ENCODE results near the gene TRIM63. TPM values are rescaled to one million over a fixed set of nuclear protein-coding genes. Genes with fewer than 3 reads are reported as not detected.
"Not testable (repeated sequence)": the region's sequence is repeated elsewhere in the genome, so short reads cannot be mapped to it uniquely, and the experiment has no call there.

TRIM63 gene
- 0.30 TPM for polyA plus RNA-seq (2013, experiment 1 of 4)
- polyA plus RNA-seq (2013, experiment 2 of 4), result 0.46 TPM
- polyA plus RNA-seq (2013, experiment 3 of 4), result 0.16 TPM
- not detected for polyA plus RNA-seq (2013, experiment 4 of 4)

DNA sequence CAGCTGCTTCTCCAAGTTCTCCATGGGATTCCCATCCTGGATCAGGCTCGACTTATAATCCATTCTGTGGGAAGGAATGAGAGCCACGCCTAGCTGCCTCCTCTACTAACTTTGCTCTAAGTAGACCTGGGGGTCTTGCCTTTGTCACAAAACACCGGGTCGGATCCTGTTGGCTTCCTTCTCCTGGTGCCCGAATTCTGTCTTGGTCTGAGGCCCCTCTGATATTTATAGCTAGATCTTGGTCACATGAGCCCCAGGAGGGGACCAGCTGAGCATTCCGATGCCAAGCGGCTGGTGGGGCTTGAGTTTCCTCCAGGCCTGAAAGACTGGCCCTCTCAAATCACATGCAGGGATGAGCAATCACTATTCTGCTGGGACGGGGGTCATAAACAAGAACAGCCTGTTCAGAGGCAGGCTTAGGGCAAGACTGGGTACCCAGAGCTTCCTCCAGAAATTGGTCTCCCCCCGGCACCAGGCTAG is at the start of gene TRIM63:
Gene TRIM63 (minus strand): TSS at position 199 of the 480 bp plus-strand sequence. CDS start 136 bp downstream, at position 63.
- H3K27ac ChIP-seq (ENCODE audit: insufficient read depth, low read depth, low read length, poor library complexity, severe bottlenecking), result no peak within 1 kb of the TSS
- WGBS, 2 experiments, result 86 to 87% methylated on average over 9 of the region's 9 CpGs
- H3K27me3 ChIP-seq (ENCODE audit: control insufficient read depth, insufficient read depth, low read length, poor library complexity, severe bottlenecking), result no peaks in the 10 kb centered on the region
- H3K4me1 ChIP-seq (ENCODE audit: control insufficient read depth, insufficient read depth, low read length), result no peaks in the 10 kb centered on the region
- H3K9me3 ChIP-seq (ENCODE audit: control insufficient read depth, low read length), result no peaks in the 10 kb centered on the region
- H3K36me3 ChIP-seq (ENCODE audit: control insufficient read depth, insufficient read depth, low read length), result no peaks in the 10 kb centered on the region
- no peak within 1 kb of the TSS for H3K4me3 ChIP-seq (ENCODE audit: insufficient read depth, low read depth, low read length)

DNA sequence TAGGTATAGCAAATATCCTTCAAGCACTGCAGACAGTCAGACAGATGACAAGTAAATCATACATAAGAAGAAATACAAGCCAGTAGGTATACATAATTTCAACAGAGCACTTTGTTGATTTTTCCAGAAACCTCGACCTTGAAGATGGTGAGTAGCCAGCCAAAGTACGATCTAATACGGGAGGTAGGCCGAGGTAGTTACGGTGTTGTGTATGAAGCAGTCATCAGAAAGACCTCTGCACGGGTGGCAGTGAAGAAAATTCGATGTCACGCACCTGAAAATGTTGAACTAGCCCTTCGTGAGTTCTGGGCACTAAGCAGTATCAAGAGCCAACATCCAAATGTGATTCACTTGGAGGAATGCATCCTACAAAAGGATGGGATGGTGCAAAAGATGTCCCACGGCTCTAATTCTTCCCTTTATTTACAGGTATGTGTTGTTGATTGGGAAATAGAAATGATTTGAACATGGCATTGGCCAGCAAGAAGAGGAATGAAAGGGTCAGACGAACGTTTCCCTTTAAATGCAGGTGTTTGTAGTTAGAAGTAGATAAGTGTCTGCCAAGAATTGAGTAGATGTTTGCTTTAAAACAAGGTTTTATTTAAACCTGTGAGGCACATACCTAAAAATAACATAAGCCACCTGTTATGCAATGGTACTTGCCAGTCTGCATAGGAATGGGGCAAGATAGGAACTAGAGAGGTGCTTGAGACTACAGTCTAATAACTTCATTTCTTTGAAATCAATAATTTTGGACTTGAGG is 46.9 kb upstream of the TRIM63 start:
- WGBS, 2 experiments, result 95 to 96% methylated on average over 12 of the region's 12 CpGs
- peaks cover 6% of the 10 kb centered on the region for H3K4me1 ChIP-seq (ENCODE audit: control insufficient read depth, insufficient read depth, low read length)
- peaks cover 11% of the 10 kb centered on the region for H3K27me3 ChIP-seq (ENCODE audit: control insufficient read depth, insufficient read depth, low read length, poor library complexity, severe bottlenecking)
- H3K9me3 ChIP-seq (ENCODE audit: control insufficient read depth, low read length), result no peaks in the 10 kb centered on the region
- H3K36me3 ChIP-seq (ENCODE audit: control insufficient read depth, insufficient read depth, low read length), result no peaks in the 10 kb centered on the region
- H3K4me3 ChIP-seq (ENCODE audit: insufficient read depth, low read depth, low read length), result no peak overlapping the region
- H3K27ac ChIP-seq (ENCODE audit: insufficient read depth, low read depth, low read length, poor library complexity, severe bottlenecking), result no peak overlapping the region

DNA sequence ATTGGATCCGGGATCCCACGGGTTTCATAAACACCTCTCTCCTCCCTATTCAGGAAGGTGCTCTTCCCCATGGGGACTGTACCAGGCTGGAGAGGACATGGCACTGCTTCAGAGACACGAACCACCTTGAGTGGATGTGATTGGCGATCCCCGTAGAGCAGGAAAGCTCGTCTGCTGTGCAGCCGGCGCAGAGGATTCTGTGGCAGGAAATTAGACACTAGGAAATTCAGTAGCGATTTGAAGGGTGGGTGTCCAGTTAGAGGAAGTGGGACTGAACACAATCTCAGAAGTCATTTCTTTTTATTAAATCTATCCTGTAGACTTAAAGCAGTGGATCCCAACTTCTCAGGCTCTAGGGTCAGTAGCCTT is 45.0 kb upstream of the TRIM63 start:
- no peak overlapping the region for H3K27ac ChIP-seq (ENCODE audit: insufficient read depth, low read depth, low read length, poor library complexity, severe bottlenecking)
- H3K4me1 ChIP-seq (ENCODE audit: control insufficient read depth, insufficient read depth, low read length), result peaks cover 6% of the 10 kb centered on the region
- no peaks in the 10 kb centered on the region for H3K9me3 ChIP-seq (ENCODE audit: control insufficient read depth, low read length)
- 12 to 13% methylated on average over 9 of the region's 9 CpGs for WGBS, 2 experiments
- peaks cover 11% of the 10 kb centered on the region for H3K27me3 ChIP-seq (ENCODE audit: control insufficient read depth, insufficient read depth, low read length, poor library complexity, severe bottlenecking)
- peak overlapping the region; percentile 67 for H3K4me3 ChIP-seq (ENCODE audit: insufficient read depth, low read depth, low read length)
- no peaks in the 10 kb centered on the region for H3K36me3 ChIP-seq (ENCODE audit: control insufficient read depth, insufficient read depth, low read length)

DNA sequence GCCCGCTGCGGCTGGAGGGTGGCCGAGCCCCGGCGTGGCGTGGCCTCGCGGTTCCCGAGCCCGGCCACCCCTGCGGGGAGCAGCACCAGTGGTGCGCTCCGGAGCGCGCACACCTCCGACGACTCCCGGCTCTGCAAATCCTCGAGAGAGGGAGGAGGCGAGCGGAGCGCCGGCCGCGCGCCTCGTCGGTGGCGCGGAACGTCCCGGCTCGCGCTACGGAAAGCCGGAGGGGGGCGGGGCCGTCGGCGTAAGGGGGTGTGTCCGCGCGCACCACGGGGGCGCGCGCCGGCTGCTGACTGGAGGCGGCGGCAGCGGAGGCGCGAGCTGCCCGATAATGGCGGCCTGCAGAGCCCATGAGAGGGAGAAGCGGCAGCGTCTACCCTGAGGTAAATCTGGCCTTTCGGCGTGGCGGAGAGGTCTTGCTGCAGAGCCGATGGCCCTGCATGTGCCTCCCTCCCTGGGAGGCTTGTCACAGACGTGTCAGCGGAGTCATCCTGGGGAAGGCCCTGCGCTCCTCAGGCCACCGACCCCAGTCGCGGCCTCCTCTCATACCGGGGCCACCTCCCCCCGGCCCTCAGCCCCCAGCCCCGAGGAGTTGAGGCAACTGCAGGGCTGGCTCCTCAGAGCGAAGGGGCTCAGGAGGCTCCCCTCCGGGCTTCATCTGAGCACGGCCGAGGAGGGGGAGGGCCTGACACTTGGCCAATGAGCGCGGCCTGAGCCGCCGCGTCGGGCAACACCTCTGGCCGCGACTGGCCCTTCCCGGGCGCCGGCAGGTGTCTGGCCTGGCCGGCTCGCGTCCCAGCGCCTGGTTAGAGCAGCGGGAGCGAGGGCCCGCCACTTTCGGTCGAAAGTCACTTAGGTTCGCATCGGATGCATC is 44.3 kb upstream of the TRIM63 start, which contains the start of gene PDIK1L:
Gene PDIK1L (plus strand): TSS at position 295 of the 877 bp plus-strand sequence. CDS start 2,485 bp downstream, outside the sequence.
- Histone ChIP-seq H3K4me3 (ENCODE audit: insufficient read depth, low read depth, low read length) (peak within 1 kb of the TSS; percentile 67), H3K9me3 (ENCODE audit: control insufficient read depth, low read length) (no peaks in the 10 kb centered on the region), H3K27me3 (ENCODE audit: control insufficient read depth, insufficient read depth, low read length, poor library complexity, severe bottlenecking) (peaks cover 11% of the 10 kb centered on the region), H3K4me1 (ENCODE audit: control insufficient read depth, insufficient read depth, low read length) (peaks cover 6% of the 10 kb centered on the region), H3K27ac (ENCODE audit: insufficient read depth, low read depth, low read length, poor library complexity, severe bottlenecking) (peak within 1 kb of the TSS; percentile 89), H3K36me3 (ENCODE audit: control insufficient read depth, insufficient read depth, low read length) (no peaks in the 10 kb centered on the region)
- 0% methylated on average over 96 of the region's 96 CpGs for WGBS, 2 experiments

DNA sequence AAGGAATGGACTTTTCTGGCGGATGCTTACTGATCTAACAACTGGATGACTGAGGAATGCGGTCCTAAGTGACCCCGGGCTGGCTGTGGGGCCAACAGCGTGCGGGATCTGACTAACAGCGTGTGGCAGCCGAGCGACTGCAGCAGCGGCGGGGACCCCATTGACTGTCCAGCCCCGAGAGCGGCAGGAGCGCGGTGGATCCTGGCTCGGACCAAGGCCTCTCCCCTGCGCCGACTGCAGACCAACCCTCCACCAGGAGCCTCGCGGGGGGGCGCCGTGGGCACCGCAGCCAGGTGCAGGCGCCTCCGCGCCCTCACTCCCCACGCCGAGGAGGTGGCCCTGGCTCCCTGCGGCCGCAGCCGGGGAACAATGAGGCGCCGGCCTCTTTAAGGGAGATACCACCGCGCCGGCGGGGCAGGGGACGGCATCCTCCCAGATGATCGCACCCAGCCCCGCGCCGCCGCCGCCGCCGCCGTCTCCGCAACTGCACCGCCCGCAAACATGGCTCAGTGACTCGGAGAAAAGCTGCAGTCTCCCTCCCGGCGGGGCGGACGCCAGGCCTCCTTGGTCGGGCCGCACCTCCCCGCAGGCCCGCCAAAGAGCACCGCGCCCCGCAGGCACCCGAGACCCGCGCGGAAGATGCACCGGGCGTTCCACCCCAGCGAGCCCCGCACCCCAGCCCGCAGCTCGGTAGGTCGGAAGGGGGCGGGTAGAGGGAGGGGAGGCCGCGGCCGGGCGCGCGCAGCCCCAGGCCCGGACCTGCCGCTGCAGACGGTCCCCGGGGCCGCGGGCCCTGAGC is 43.5 kb upstream of the TRIM63 start:
- no peaks in the 10 kb centered on the region for H3K36me3 ChIP-seq (ENCODE audit: control insufficient read depth, insufficient read depth, low read length)
- H3K27ac ChIP-seq (ENCODE audit: insufficient read depth, low read depth, low read length, poor library complexity, severe bottlenecking), result peak overlapping the region; percentile 89
- H3K4me1 ChIP-seq (ENCODE audit: control insufficient read depth, insufficient read depth, low read length), result peaks cover 6% of the 10 kb centered on the region
- peaks cover 11% of the 10 kb centered on the region for H3K27me3 ChIP-seq (ENCODE audit: control insufficient read depth, insufficient read depth, low read length, poor library complexity, severe bottlenecking)
- 0% methylated on average over 85 of the region's 85 CpGs for WGBS, 2 experiments
- H3K9me3 ChIP-seq (ENCODE audit: control insufficient read depth, low read length), result no peaks in the 10 kb centered on the region
- peak overlapping the region; percentile 67 for H3K4me3 ChIP-seq (ENCODE audit: insufficient read depth, low read depth, low read length)

DNA sequence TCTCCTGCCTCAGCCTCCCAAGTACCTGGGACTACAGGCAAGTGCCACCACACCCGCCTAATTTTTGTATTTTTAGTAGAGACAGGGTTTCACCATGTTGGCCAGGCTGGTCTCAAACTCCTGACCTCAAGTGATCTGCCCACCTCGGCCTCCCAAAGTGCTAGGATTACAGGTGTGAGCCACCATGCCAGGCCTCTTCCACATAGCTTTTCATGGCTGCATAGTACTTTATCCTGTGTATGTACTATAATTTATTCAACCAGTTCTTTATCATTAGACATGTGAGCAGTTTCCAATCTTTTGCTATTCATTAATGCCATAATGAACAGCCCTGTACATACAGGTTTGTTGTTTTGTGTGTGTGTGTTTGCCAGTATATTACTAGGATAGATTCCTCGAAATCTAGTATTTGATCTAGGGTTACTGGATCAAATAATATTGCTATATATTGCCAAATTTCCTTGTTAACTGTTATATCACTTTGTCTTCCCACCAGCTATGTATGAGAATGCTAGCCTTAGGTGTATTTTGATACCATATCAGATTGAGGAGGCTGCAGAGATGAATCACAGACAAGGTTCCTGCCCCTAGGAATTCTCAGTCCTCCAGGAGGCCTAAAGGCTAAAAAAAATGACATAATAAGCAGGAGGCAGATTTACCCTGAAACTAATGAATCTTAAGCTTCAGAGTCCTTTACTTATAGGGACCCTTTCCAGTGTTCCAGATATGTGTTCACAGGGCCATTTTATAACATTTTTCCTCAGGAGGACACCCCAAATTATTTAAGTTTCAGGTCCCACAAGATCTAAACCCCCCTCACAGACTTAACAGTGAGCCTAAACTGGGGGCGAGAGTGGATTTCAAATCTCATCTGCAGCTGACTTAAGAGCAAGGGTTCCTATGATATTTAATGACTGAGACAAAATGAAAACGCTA is 42.1 kb upstream of the TRIM63 start:
- Histone ChIP-seq H3K27ac (ENCODE audit: insufficient read depth, low read depth, low read length, poor library complexity, severe bottlenecking) (no peak overlapping the region), H3K4me1 (ENCODE audit: control insufficient read depth, insufficient read depth, low read length) (peaks cover 8% of the 10 kb centered on the region), H3K36me3 (ENCODE audit: control insufficient read depth, insufficient read depth, low read length) (no peaks in the 10 kb centered on the region), H3K27me3 (ENCODE audit: control insufficient read depth, insufficient read depth, low read length, poor library complexity, severe bottlenecking) (peaks cover 11% of the 10 kb centered on the region), H3K9me3 (ENCODE audit: control insufficient read depth, low read length) (no peaks in the 10 kb centered on the region), H3K4me3 (ENCODE audit: insufficient read depth, low read depth, low read length) (peak overlapping the region; percentile 67)
- 90 to 97% methylated on average over 4 of the region's 5 CpGs for WGBS, 2 experiments

DNA sequence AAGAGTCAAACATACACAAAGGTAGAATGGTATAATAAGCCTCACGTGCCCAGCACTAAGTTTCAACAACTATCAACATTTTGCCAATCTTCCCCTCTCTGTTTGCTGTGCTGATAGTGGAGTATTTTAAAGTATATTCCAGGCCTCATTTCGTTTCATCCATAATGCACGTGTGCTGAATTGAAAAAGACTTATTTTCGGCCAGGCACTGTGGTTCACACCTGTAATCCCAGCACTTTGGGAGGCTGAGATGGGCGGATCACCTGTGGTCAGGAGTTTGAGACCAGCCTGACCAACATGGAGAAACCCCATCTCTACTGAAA is 37.8 kb upstream of the TRIM63 start:
- H3K4me3 ChIP-seq (ENCODE audit: insufficient read depth, low read depth, low read length); H3K27me3 ChIP-seq (ENCODE audit: control insufficient read depth, insufficient read depth, low read length, poor library complexity, severe bottlenecking); H3K4me1 ChIP-seq (ENCODE audit: control insufficient read depth, insufficient read depth, low read length); H3K9me3 ChIP-seq (ENCODE audit: control insufficient read depth, low read length); H3K27ac ChIP-seq (ENCODE audit: insufficient read depth, low read depth, low read length, poor library complexity, severe bottlenecking); H3K36me3 ChIP-seq (ENCODE audit: control insufficient read depth, insufficient read depth, low read length): not testable (repeated sequence)
- WGBS, 2 experiments, result 49% methylated on average over 5 of the region's 5 CpGs

DNA sequence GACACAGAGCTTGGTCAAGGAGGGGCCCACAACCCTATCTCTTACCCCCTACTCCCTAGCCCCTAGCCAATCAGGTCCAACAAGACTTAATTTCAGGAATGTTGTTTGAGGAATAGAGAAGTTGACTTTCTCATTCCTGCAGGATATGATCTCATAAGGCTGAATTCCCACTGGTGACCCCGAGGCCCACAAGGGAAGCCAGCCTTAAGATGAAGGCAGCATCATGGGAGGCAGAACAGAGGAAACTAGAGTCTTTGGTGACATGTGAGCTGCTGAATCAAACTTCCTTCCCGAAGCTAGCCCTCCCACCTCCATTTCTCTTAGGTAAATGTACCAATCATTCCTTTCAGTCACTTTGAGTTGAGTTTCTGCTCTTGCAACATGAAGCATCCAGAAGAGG is 35.1 kb upstream of the TRIM63 start:
- WGBS, 2 experiments, result 77 to 87% methylated on average over 2 of the region's 2 CpGs

DNA sequence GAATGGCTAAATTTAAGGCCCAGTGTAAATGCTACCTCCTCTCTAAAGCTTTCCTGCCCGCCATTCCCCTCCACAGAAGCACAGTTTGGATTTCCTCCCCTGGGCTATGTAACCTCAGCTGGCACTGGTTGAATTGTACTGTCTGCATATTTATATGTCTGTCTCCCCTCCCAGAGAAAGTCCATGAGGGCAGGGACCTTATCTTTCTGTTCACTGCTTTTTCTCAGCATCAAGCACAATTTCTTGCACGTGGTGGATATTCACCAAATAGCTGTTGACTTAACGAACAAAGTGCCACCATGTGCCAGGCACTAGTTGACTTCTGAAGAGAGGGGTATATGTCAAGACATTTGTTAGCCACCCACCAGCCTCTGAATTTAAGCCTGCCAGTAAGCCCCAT is 34.7 kb upstream of the TRIM63 start:
- no peaks in the 10 kb centered on the region for H3K36me3 ChIP-seq (ENCODE audit: control insufficient read depth, insufficient read depth, low read length)
- WGBS, 2 experiments, result 78 to 87% methylated on average over 3 of the region's 3 CpGs
- H3K4me3 ChIP-seq (ENCODE audit: insufficient read depth, low read depth, low read length), result no peak overlapping the region
- no peak overlapping the region for H3K27ac ChIP-seq (ENCODE audit: insufficient read depth, low read depth, low read length, poor library complexity, severe bottlenecking)
- peaks cover 2% of the 10 kb centered on the region for H3K4me1 ChIP-seq (ENCODE audit: control insufficient read depth, insufficient read depth, low read length)
- H3K27me3 ChIP-seq (ENCODE audit: control insufficient read depth, insufficient read depth, low read length, poor library complexity, severe bottlenecking), result no peaks in the 10 kb centered on the region
- no peaks in the 10 kb centered on the region for H3K9me3 ChIP-seq (ENCODE audit: control insufficient read depth, low read length)

More for the DNA sequence above, 35.1 kb upstream of the TRIM63 start:
- Histone ChIP-seq H3K36me3 (ENCODE audit: control insufficient read depth, insufficient read depth, low read length) (no peaks in the 10 kb centered on the region), H3K4me1 (ENCODE audit: control insufficient read depth, insufficient read depth, low read length) (peaks cover 2% of the 10 kb centered on the region), H3K9me3 (ENCODE audit: control insufficient read depth, low read length) (no peaks in the 10 kb centered on the region), H3K4me3 (ENCODE audit: insufficient read depth, low read depth, low read length) (no peak overlapping the region), H3K27ac (ENCODE audit: insufficient read depth, low read depth, low read length, poor library complexity, severe bottlenecking) (no peak overlapping the region), H3K27me3 (ENCODE audit: control insufficient read depth, insufficient read depth, low read length, poor library complexity, severe bottlenecking) (no peaks in the 10 kb centered on the region)

Data from ectodermal cell (in vitro differentiated cells).